HepG2 (cell line): Measurements from ENCODE around the gene RGL1. TPM values are rescaled to one million over a fixed set of nuclear protein-coding genes. Genes with fewer than 3 reads are reported as not detected.

Source experiments
- ATAC-seq: fragments of 200-7000 bp; cut with Tn5 transposase; 3 replicates; pipeline ENCODE4 v1.9.1; 2020; ENCODE audit warnings: mild to moderate bottlenecking, moderate library complexity
- BruUV-seq: library from RNA; stranded (reverse); fragments of 400-500 nt; replicated peaks from 2 replicates; lab custom pipeline; 2021; lab: Mats Ljungman, UMichigan
- CTCF ChIA-PET: fragments of 300-600 bp; formaldehyde crosslinking; extraction: SDS; loops from one replicate; lab custom pipeline; 2021; ENCODE audit warnings: low total read pairs, inconsistent platforms, low intra/inter-chr PET ratio; lab: Yijun Ruan, JAX
- POLR2A ChIA-PET: fragments of 350-600 bp; sonication (Branson Sonifier 250); formaldehyde crosslinking; loops from one replicate; lab custom pipeline; 2020; ENCODE audit warnings: antibody characterized with exemption, inconsistent platforms; lab: Yijun Ruan, JAX
- DNase-seq: peaks from one replicate; pipeline ENCODE4 v3.0.0-alpha.2; 2015; ENCODE audit warnings: low spot score
- FAIRE-seq: peaks from 3 replicates; lab custom pipeline; 2011; peaks lifted over from hg19 to GRCh38; lab: Jason Lieb, UNC
- H2AFZ ChIP-seq: one replicate; pipeline ENCODE4 v1.6.1; 2011; ENCODE audit warnings: low read length, inconsistent platforms
- H3K27ac ChIP-seq: fragments of 300-600 bp; 3 replicates; pipeline ENCODE4 v1.8.0; 2011; ENCODE audit warnings: mixed run types, mild to moderate bottlenecking, mixed read lengths, low read length, inconsistent platforms; ENCODE audit not compliant: insufficient read depth; ENCODE audit errors: extremely low read length
- H3K27me3 ChIP-seq, 2 experiments: fragments of 200-600 bp in 1 of 2; 2 replicates in 1 of 2; 3 replicates in 1 of 2; pipeline versions ENCODE4 v1.6.0 to v1.8.0; 2011; ENCODE audit warnings: low read length in 2 of 2, mild to moderate bottlenecking in 2 of 2, moderate library complexity in 2 of 2, inconsistent platforms in 1 of 2; ENCODE audit not compliant: insufficient read depth in 2 of 2, control insufficient read depth in 1 of 2
- H3K36me3 ChIP-seq, 2 experiments: fragments of 200-600 bp in 1 of 2; replicated peaks in 1 of 2; 2 replicates in 1 of 2; 3 replicates in 1 of 2; pipeline versions ENCODE4 v1.5.1 to v1.8.0; 2011; ENCODE audit warnings: low read length in 2 of 2, inconsistent platforms in 1 of 2; ENCODE audit not compliant: insufficient read depth in 2 of 2, control insufficient read depth in 1 of 2
- H3K4me1 ChIP-seq: 2 replicates; pipeline ENCODE4 v1.5.1; 2012; ENCODE audit warnings: low read length, inconsistent platforms; ENCODE audit not compliant: insufficient read depth
- H3K4me2 ChIP-seq: 2 replicates; pipeline ENCODE4 v1.6.0; 2011; ENCODE audit warnings: low read depth, low read length, inconsistent platforms
- H3K4me3 ChIP-seq, 3 experiments: fragments of 200-600 bp in 1 of 3; sonication (generic), shearing (Covaris generic) in 1 of 3; replicated peaks in 1 of 3; 2 replicates each; pipeline ENCODE4 v1.5.1; 2011 to 2016; ENCODE audit warnings: low read length in 3 of 3, inconsistent platforms in 2 of 3, low read depth in 2 of 3, mild to moderate bottlenecking in 2 of 3, control low read depth in 1 of 3, mixed read lengths in 1 of 3; ENCODE audit not compliant: insufficient read depth in 1 of 3
- H3K79me2 ChIP-seq: one replicate; pipeline ENCODE4 v1.6.1; 2011; ENCODE audit warnings: low read length, inconsistent platforms; ENCODE audit not compliant: insufficient read depth
- H3K9ac ChIP-seq: 2 replicates; pipeline ENCODE4 v1.6.0; 2011; ENCODE audit warnings: mild to moderate bottlenecking, low read depth, low read length, inconsistent platforms; ENCODE audit not compliant: insufficient read depth
- H3K9me3 ChIP-seq: 2 replicates; pipeline ENCODE4 v1.5.1; 2012; ENCODE audit warnings: mild to moderate bottlenecking, low read length
- H4K20me1 ChIP-seq: 2 replicates; pipeline ENCODE4 v1.6.0; 2011; ENCODE audit warnings: inconsistent platforms, mild to moderate bottlenecking, low read length, moderate library complexity; ENCODE audit not compliant: insufficient read depth
- CAMTA2 ChIP-seq: sonication (generic); formaldehyde crosslinking; IDR thresholded peaks from 2 replicates; pipeline ENCODE4 v1.4.0; 2020; ENCODE audit warnings: mild to moderate bottlenecking, missing genetic modification reagents, borderline replicate concordance
- EED ChIP-seq: sonication (generic); formaldehyde crosslinking; IDR thresholded peaks from 2 replicates; pipeline ENCODE4 v1.5.0; 2020; ENCODE audit warnings: mild to moderate bottlenecking, missing genetic modification reagents
- ETV6 ChIP-seq: sonication (generic); formaldehyde crosslinking; conservative IDR thresholded peaks from 2 replicates; pipeline ENCODE4 v1.4.0; 2020; ENCODE audit warnings: missing genetic modification reagents
- HHEX ChIP-seq: IDR thresholded peaks from 2 replicates; pipeline ENCODE4 v1.6.1; 2016; ENCODE audit warnings: control low read depth
- SMAD3 ChIP-seq: sonication (generic); formaldehyde crosslinking; IDR thresholded peaks from 2 replicates; pipeline ENCODE4 v1.4.0; 2020; ENCODE audit warnings: missing genetic modification reagents
- ZNF44 ChIP-seq: sonication (generic); formaldehyde crosslinking; IDR thresholded peaks from 2 replicates; pipeline ENCODE4 v1.5.1; 2020; ENCODE audit warnings: mild to moderate bottlenecking, missing genetic modification reagents
- ZNF496 ChIP-seq: sonication (generic); formaldehyde crosslinking; IDR thresholded peaks from 2 replicates; pipeline ENCODE4 v1.8.1; 2023; ENCODE audit warnings: mild to moderate bottlenecking, moderate library complexity, missing genetic modification reagents; ENCODE audit not compliant: insufficient replicate concordance
- ZNF781 ChIP-seq: sonication (generic); formaldehyde crosslinking; IDR thresholded peaks from 2 replicates; pipeline ENCODE4 v1.5.1; 2020; ENCODE audit warnings: borderline replicate concordance, mild to moderate bottlenecking, missing genetic modification reagents; ENCODE audit errors: not compliant biosample characterization
- ZSCAN12 ChIP-seq: sonication (generic); formaldehyde crosslinking; IDR thresholded peaks from 2 replicates; pipeline ENCODE4 v1.9.0; 2021; ENCODE audit warnings: mild to moderate bottlenecking, missing genetic modification reagents
- WGBS: methylation state at CpG from one replicate; pipeline ENCODE4 v1.1.6; 2017; ENCODE audit warnings: low lambda C conversion rate; 5-methylcytosine and 5-hydroxymethylcytosine counted together
- in situ Hi-C: cut with HindIII; loops from 2 replicates; pipeline ENCODE4 v1.10.0; 2017; ENCODE audit warnings: low pct_unique_long_range_greater_than_20kb; ENCODE audit not compliant: extremely low pct_ligation_motif_present
- intact Hi-C: fragments of 100-400 bp; cut with micrococcal nuclease; formaldehyde crosslinking; loops from one replicate; pipeline ENCODE4 v1.10.0; 2022; ENCODE audit not compliant: unreplicated experiment
- polyA plus RNA-seq, 8 experiments: library from polyadenylated mRNA; depleted of rRNA in 3 of 8; stranded (reverse) in 7 of 8; unstranded in 1 of 8; fragments of >200 nt; fragmentation: Illumina TruSeq in 4 of 8; extraction: Trizol in 4 of 8; gene quantifications; 2 replicates each; pipeline versions ENCODE4 v1.2.1 to v1.2.3, GENCODE V29; 2011 to 2016; ENCODE audit warnings: low read depth in 4 of 8, missing spikeins in 1 of 8, mixed read lengths in 1 of 8; ENCODE audit not compliant: insufficient read depth in 1 of 8
- total RNA-seq, 5 experiments: library from RNA; depleted of rRNA; stranded (reverse); fragments of >200 nt; fragmentation: Illumina TruSeq; extraction: Trizol; gene quantifications; 2 replicates each; pipeline ENCODE4 v1.2.3, GENCODE V29; 2016; ENCODE audit warnings: low read depth in 1 of 5
- TF ChIP-seq, protein P1 (sequence below): sonication (generic); formaldehyde crosslinking; IDR thresholded peaks from 2 replicates; pipeline ENCODE4 v1.4.0; 2020; ENCODE audit warnings: missing genetic modification reagents
- TF ChIP-seq, protein P2 (sequence below): sonication (generic); formaldehyde crosslinking; conservative IDR thresholded peaks from 2 replicates; pipeline ENCODE4 v1.8.0; 2022; ENCODE audit warnings: mild to moderate bottlenecking, moderate library complexity, missing genetic modification reagents
- TF ChIP-seq, protein P3 (sequence below): IDR thresholded peaks from 2 replicates; pipeline ENCODE4 v1.6.1; 2016; ENCODE audit warnings: low read depth, missing genetic modification reagents, missing compliant biosample characterization
- TF ChIP-seq, protein P4 (sequence below): sonication (generic); formaldehyde crosslinking; IDR thresholded peaks from 2 replicates; pipeline ENCODE4 v1.8.1; 2023; ENCODE audit warnings: mild to moderate bottlenecking, missing genetic modification reagents, borderline replicate concordance

Gene RGL1
- total and polyA plus RNA-seq, 2 of the 13 experiments (the other 11 are each of a cell fraction or from before 2014, with no cell fraction given): 3.5 to 4.7 TPM

DNA sequence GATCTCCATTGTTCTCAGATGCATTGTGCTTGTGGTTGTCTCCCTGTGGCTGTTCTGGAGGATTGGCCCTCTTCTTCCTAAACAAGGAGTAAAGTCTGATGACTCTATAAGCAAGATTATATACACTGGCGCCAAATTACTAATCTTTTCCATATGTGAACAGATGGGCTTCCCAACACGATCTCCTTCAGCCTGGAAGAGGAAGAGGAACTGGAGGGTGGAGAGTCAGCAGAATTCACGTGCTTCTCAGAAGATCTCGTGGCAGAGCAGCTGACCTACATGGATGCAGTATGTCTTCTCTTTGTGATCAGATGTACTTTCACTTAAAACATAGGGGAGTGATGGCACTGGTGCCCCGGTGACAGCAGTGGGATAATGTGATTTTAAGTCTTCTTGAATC, 78.7 kb downstream of the RGL1 start (continued):
- TF ChIP-seq, protein P1, sequence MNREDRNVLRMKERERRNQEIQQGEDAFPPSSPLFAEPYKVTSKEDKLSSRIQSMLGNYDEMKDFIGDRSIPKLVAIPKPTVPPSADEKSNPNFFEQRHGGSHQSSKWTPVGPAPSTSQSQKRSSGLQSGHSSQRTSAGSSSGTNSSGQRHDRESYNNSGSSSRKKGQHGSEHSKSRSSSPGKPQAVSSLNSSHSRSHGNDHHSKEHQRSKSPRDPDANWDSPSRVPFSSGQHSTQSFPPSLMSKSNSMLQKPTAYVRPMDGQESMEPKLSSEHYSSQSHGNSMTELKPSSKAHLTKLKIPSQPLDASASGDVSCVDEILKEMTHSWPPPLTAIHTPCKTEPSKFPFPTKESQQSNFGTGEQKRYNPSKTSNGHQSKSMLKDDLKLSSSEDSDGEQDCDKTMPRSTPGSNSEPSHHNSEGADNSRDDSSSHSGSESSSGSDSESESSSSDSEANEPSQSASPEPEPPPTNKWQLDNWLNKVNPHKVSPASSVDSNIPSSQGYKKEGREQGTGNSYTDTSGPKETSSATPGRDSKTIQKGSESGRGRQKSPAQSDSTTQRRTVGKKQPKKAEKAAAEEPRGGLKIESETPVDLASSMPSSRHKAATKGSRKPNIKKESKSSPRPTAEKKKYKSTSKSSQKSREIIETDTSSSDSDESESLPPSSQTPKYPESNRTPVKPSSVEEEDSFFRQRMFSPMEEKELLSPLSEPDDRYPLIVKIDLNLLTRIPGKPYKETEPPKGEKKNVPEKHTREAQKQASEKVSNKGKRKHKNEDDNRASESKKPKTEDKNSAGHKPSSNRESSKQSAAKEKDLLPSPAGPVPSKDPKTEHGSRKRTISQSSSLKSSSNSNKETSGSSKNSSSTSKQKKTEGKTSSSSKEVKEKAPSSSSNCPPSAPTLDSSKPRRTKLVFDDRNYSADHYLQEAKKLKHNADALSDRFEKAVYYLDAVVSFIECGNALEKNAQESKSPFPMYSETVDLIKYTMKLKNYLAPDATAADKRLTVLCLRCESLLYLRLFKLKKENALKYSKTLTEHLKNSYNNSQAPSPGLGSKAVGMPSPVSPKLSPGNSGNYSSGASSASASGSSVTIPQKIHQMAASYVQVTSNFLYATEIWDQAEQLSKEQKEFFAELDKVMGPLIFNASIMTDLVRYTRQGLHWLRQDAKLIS (CRISPR knock-in tag): no peak
- TF ChIP-seq, protein P2, sequence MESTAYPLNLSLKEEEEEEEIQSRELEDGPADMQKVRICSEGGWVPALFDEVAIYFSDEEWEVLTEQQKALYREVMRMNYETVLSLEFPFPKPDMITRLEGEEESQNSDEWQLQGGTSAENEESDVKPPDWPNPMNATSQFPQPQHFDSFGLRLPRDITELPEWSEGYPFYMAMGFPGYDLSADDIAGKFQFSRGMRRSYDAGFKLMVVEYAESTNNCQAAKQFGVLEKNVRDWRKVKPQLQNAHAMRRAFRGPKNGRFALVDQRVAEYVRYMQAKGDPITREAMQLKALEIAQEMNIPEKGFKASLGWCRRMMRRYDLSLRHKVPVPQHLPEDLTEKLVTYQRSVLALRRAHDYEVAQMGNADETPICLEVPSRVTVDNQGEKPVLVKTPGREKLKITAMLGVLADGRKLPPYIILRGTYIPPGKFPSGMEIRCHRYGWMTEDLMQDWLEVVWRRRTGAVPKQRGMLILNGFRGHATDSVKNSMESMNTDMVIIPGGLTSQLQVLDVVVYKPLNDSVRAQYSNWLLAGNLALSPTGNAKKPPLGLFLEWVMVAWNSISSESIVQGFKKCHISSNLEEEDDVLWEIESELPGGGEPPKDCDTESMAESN (CRISPR knock-in tag): no peak
- TF ChIP-seq SMAD3 (CRISPR knock-in tag): no peak
- no peak for TF ChIP-seq CAMTA2
- no peak for TF ChIP-seq ZNF496

DNA sequence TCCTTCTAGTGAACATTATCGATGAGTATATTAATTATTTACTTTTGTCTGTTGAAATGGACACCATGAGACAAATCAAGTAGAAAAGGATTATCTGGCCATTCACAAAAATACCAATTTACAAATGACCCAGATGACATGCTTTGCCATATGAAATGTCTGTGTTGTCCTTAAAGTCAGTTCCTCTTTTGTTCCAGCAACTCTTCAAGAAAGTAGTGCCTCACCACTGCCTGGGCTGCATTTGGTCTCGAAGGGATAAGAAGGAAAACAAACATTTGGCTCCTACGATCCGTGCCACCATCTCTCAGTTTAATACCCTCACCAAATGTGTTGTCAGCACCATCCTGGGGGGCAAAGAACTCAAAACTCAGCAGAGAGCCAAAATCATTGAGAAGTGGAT, 79.6 kb downstream of the RGL1 start:
- ChIA-PET CTCF (no interaction called here), POLR2A (no interaction called here)
- Histone ChIP-seq H3K4me2 (no peak overlapping the region), H3K79me2 (no peaks in the 10 kb centered on the region), H3K27ac (no peak overlapping the region), H3K27me3 (no peaks in the 10 kb centered on the region), H4K20me1 (no peaks in the 10 kb centered on the region), H3K4me1 (peaks cover 26% of the 10 kb centered on the region), H3K36me3 (peaks cover 3 to 5% of the 10 kb centered on the region in 2 experiments; a peak in 3 of 5 replicates), H3K4me3 (no peak overlapping the region), H3K9ac (no peak overlapping the region), H2AFZ (no peak overlapping the region), H3K9me3 (no peaks in the 10 kb centered on the region)
- no TSS peak for BruUV-seq
- DNase-seq (no peak), FAIRE-seq (no peak), ATAC-seq (no peak)
- 93% methylated on average over 4 of the region's 4 CpGs for WGBS
- intact Hi-C loops: loop anchor here (5.0 kb wide), 1 partner anchor 72 kb away; no protein-coding TSS in a partner anchor
- in situ Hi-C loops: no loop called here
- TF ChIP-seq, protein P3, sequence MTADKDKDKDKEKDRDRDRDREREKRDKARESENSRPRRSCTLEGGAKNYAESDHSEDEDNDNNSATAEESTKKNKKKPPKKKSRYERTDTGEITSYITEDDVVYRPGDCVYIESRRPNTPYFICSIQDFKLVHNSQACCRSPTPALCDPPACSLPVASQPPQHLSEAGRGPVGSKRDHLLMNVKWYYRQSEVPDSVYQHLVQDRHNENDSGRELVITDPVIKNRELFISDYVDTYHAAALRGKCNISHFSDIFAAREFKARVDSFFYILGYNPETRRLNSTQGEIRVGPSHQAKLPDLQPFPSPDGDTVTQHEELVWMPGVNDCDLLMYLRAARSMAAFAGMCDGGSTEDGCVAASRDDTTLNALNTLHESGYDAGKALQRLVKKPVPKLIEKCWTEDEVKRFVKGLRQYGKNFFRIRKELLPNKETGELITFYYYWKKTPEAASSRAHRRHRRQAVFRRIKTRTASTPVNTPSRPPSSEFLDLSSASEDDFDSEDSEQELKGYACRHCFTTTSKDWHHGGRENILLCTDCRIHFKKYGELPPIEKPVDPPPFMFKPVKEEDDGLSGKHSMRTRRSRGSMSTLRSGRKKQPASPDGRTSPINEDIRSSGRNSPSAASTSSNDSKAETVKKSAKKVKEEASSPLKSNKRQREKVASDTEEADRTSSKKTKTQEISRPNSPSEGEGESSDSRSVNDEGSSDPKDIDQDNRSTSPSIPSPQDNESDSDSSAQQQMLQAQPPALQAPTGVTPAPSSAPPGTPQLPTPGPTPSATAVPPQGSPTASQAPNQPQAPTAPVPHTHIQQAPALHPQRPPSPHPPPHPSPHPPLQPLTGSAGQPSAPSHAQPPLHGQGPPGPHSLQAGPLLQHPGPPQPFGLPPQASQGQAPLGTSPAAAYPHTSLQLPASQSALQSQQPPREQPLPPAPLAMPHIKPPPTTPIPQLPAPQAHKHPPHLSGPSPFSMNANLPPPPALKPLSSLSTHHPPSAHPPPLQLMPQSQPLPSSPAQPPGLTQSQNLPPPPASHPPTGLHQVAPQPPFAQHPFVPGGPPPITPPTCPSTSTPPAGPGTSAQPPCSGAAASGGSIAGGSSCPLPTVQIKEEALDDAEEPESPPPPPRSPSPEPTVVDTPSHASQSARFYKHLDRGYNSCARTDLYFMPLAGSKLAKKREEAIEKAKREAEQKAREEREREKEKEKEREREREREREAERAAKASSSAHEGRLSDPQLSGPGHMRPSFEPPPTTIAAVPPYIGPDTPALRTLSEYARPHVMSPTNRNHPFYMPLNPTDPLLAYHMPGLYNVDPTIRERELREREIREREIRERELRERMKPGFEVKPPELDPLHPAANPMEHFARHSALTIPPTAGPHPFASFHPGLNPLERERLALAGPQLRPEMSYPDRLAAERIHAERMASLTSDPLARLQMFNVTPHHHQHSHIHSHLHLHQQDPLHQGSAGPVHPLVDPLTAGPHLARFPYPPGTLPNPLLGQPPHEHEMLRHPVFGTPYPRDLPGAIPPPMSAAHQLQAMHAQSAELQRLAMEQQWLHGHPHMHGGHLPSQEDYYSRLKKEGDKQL (CRISPR knock-in tag): no peak
- TF ChIP-seq, protein P4, sequence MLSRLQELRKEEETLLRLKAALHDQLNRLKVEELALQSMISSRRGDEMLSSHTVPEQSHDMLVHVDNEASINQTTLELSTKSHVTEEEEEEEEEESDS: no peak
- TF ChIP-seq ZSCAN12 (CRISPR knock-in tag): no peak
- TF ChIP-seq EED (CRISPR knock-in tag): no peak
- TF ChIP-seq ZNF44: no peak
- no peak for TF ChIP-seq ETV6 (CRISPR knock-in tag)
- no peak for TF ChIP-seq HHEX
- TF ChIP-seq ZNF781 (CRISPR knock-in tag): no peak
